ENCODE results near the gene SLC1A7. TPM values are rescaled to one million over a fixed set of nuclear protein-coding genes. Genes with fewer than 3 reads are reported as not detected.

Gene SLC1A7
- total and polyA plus RNA-seq, 2 of the 13 experiments (the other 11 are each of a cell fraction or from before 2014, with no cell fraction given): 0.04 to 2.0 TPM

GRCh38 chr1:53107570-53108322 is 34.7 kb downstream of the SLC1A7 start (continued):
- TF ChIP-seq ZBTB37 (CRISPR knock-in tag; IDR thresholded peaks at IDR 0.05) (0 out of 2 replicates have a peak, but pooled peaks have one; percentile 35), ZNF589 (CRISPR knock-in tag; conservative IDR thresholded peaks at IDR 0.05) (0 out of 2 replicates have a peak, but pooled peaks have one; percentile 36), STAG1 (CRISPR knock-in tag; IDR thresholded peaks at IDR 0.05) (peak; percentile 13; the same call in 1 of the 2 replicates), ZNF687 (CRISPR knock-in tag; IDR thresholded peaks at IDR 0.05) (no peak), PAX8 (CRISPR knock-in tag; IDR thresholded peaks at IDR 0.05; ENCODE audit: borderline replicate concordance) (no peak), ARID5B (CRISPR knock-in tag; IDR thresholded peaks at IDR 0.05) (peak; percentile 97), GTF2F1 (IDR thresholded peaks at IDR 0.05; ENCODE audit: low read length) (no peak), ZNF792 (CRISPR knock-in tag; IDR thresholded peaks at IDR 0.05) (peak; percentile 98), RNF2 (conservative IDR thresholded peaks at IDR 0.05; ENCODE audit: low read depth) (0 out of 2 replicates have a peak, but pooled peaks have one; percentile 27), ZNF333 (CRISPR knock-in tag; IDR thresholded peaks at IDR 0.05; ENCODE audit: borderline replicate concordance) (no peak), SP5 (CRISPR knock-in tag; IDR thresholded peaks at IDR 0.05; ENCODE audit: borderline replicate concordance, low read depth) (peak; percentile 89), ZFP36 (IDR thresholded peaks at IDR 0.05; ENCODE audit: borderline replicate concordance, low read depth, low read length, partially characterized antibody) (peak; percentile 42), ZNF607 (CRISPR knock-in tag; IDR thresholded peaks at IDR 0.05; ENCODE audit: borderline replicate concordance) (peak; percentile 72; the same call in 1 of the 2 replicates), ZBTB33 (CRISPR knock-in tag; IDR thresholded peaks at IDR 0.05) (peak; percentile 48; the same call in 1 of the 2 replicates), ZMYM2 (CRISPR knock-in tag; IDR thresholded peaks at IDR 0.05) (peak; percentile 53; the same call in 1 of the 2 replicates), SNAI1 (CRISPR knock-in tag; IDR thresholded peaks at IDR 0.05; ENCODE audit: borderline replicate concordance) (no peak)

Measured in HepG2 (cell line).